GM12865 (cell line): ENCODE data around the gene TRAK1.

ENCODE experiments used
- DNase-seq: peaks from one replicate; pipeline ENCODE4 v3.0.0; 2010; ENCODE audit warnings: low read depth
- H3K4me3 ChIP-seq: 2 replicates; pipeline ENCODE4 v1.5.1; 2011; ENCODE audit warnings: mild to moderate bottlenecking, low read depth, low read length, control low read depth
- TF ChIP-seq, protein P1 (sequence below): IDR thresholded peaks from 2 replicates; pipeline ENCODE4 v1.5.1; 2011; ENCODE audit warnings: low read length, control low read depth, low read depth, inconsistent platforms; ENCODE audit not compliant: insufficient read depth; ENCODE audit errors: missing control alignments

The TRAK1 gene

DNA sequence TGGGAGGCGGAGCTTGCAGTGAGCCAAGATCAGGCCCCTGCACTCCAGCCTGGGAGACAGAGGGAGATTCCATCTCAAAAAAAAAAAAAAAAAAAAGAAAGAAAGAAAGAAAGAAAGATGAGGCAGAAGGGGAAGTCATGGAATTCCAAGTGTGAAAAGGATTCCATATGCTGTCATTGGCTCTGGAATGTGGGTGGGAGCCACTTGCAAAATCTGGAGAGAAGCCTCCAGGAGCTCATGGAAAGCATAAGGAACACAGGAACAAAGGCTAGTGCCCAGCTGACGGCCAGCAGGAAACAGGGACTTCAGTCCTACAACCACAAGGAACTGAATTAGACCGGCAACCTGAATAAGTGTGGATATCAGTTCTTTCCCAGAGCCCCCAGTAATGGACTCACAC, 12.5 kb upstream of the TRAK1 start:
- TF ChIP-seq, protein P1, sequence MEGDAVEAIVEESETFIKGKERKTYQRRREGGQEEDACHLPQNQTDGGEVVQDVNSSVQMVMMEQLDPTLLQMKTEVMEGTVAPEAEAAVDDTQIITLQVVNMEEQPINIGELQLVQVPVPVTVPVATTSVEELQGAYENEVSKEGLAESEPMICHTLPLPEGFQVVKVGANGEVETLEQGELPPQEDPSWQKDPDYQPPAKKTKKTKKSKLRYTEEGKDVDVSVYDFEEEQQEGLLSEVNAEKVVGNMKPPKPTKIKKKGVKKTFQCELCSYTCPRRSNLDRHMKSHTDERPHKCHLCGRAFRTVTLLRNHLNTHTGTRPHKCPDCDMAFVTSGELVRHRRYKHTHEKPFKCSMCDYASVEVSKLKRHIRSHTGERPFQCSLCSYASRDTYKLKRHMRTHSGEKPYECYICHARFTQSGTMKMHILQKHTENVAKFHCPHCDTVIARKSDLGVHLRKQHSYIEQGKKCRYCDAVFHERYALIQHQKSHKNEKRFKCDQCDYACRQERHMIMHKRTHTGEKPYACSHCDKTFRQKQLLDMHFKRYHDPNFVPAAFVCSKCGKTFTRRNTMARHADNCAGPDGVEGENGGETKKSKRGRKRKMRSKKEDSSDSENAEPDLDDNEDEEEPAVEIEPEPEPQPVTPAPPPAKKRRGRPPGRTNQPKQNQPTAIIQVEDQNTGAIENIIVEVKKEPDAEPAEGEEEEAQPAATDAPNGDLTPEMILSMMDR: no peak
- no peak for DNase-seq
- no peak overlapping the region for H3K4me3 ChIP-seq

DNA sequence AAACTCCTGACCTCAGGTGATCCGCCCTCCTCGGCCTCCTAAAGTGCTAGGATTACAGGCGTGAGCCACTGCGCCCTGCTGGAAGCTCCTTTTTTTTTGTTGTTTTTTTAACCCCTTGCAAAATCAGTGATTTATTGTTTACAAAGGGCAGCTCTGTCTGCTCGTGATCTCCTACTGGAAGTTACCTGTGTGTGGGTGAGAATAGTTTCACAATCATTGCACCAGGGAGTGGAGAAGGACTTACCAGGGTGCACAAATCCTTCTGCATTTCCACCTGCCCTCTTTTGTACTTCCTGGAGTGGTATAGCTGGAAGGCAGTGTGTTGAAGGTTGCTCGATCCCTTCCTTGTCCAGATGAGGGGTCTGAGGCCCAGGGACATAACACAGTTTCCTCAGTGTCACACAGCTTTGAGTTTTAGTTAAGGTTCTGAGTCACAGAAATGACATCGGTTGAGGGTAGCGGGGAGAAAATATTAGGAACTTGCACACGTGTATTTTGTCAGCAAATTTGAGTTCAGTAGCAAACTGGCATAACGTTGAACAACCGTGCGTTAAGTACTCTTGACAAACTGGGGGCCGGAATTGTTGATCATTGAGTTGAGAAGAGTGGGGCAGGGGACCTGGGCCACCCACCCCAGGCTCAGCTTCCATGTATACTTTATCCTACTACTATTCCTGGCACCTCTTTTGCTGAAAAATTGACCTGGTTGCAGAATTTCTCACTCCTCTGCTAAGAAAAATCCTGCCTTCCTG, 11.3 kb upstream of the TRAK1 start:
- DNase-seq: no peak
- TF ChIP-seq, protein P1: no peak
- H3K4me3 ChIP-seq: no peak overlapping the region

DNA sequence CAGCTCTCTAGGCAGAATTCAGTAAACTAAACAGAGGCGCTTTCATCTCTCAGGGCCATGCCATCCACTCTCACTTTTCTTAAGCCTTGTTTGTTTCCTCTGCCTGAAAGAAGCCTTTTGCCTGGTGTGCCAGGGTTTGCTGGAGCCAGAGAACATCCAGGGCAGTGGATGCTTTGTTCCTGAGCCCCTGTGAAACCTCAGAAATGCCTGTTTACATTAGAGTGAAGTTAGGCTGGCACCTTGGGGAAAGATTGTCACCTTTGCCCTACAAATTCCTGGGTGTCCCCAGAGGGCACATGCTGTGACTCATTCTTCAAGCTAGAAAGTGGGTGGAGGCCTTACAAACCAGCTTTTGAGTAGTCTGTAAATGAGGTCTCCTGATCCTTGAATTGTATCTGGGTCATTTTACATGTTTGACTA, 10.7 kb upstream of the TRAK1 start:
- H3K4me3 ChIP-seq: no peak overlapping the region
- DNase-seq: peak; percentile 38
- TF ChIP-seq, protein P1: no peak

DNA sequence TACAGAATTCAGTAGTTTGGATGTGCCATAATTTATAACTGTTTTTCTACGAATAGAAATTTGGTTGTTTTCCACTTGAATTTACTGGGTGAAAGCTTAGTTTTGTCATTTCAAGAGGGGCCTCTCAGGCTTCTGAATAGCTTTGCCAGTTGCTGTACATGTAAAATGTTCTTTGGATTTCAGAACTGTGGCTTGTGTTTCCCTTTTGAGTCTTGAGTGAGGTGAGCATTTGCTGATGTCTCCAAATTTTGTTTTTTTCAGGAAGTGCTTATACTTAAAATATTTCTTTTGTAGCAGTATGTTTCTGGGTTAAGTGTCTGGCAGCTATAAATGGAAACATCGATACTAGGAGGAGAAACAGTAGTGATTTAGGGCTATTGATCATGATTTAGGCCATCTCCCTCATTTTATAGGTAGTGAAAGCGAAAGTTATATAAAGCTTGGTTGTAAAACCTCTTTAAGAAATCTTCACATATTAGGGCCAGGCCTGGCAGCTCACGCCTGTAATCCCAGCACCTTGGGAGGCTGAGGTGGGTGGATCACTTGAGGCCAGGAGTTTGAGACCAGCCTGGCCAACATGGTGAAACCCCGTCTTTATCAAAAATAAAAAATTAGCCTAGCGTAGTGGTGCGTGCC, 9.2 kb upstream of the TRAK1 start:
- TF ChIP-seq, protein P1: no peak
- peak; percentile 52 for DNase-seq
- H3K4me3 ChIP-seq: peak overlapping the region; percentile 44

DNA sequence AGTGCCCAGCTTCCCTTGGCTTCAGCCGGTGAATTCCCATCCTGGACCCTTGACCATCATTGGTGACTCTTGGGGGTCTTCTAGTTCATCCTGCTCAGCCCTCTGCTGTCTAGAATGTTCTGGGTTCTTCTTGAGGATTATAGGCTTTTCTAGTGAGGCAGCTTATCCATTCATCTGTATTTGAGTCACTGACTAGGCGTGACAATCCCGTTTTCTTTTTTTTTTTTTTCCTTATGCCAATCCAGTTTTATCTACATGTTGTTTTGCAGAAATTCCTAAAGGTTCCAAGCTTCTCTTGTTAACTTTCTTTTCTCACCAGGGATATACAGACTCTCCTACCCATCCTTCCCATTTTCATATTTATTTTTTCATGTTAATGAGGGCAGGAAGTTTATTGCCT, 6.6 kb upstream of the TRAK1 start:
- TF ChIP-seq, protein P1: no peak
- DNase-seq: no peak

DNA sequence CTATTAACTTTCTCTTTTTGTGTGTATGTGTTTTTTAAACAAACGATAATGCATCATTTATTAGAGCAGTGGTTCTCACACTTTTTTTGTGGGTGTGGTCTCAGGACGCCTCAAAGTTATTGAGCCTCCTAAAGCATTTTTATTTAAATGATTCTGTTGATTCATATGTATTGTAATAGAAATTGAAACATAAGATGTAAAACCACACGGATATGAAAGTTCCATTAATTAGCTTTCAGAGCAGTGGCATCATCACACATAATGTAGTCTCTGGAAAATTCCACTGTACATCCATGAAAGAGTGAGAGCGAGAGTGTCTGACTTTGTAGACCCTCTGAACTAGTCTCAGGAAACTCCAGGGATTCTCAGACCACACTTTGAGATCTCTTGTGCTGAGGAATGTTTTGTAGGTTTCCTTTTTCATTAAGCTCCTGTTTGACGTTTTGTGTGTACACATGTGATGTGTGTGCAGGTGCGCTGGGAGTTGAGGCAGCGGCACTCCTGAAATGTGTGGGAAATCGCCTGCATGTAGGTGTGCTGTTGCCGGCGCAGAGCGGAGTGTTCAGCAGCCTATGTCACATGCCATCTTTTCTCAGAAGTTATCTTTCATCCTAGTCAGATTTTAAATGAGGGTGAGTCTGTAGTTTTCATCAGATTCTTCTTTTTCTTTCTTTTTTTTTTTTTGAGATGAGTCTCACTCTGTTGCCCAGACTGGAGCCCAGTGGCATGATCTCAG, 5.3 kb upstream of the TRAK1 start:
- no peak overlapping the region for H3K4me3 ChIP-seq
- DNase-seq: no peak
- TF ChIP-seq, protein P1: no peak

More for the DNA sequence above, 6.6 kb upstream of the TRAK1 start:
- H3K4me3 ChIP-seq: no peak overlapping the region
